HepG2 (cell line): Measurements from ENCODE around the gene SPDYE6. TPM values are rescaled to one million over a fixed set of nuclear protein-coding genes. Genes with fewer than 3 reads are reported as not detected.

Experiments
- ATAC-seq: fragments of 200-7000 bp; cut with Tn5 transposase; 3 replicates; pipeline ENCODE4 v1.9.1; 2020; ENCODE audit warnings: mild to moderate bottlenecking, moderate library complexity
- BruUV-seq: library from RNA; stranded (reverse); fragments of 400-500 nt; replicated peaks from 2 replicates; lab custom pipeline; 2021; lab: Mats Ljungman, UMichigan
- CTCF ChIA-PET: fragments of 300-600 bp; formaldehyde crosslinking; extraction: SDS; loops from one replicate; lab custom pipeline; 2021; ENCODE audit warnings: low total read pairs, inconsistent platforms, low intra/inter-chr PET ratio; lab: Yijun Ruan, JAX
- POLR2A ChIA-PET: fragments of 350-600 bp; sonication (Branson Sonifier 250); formaldehyde crosslinking; loops from one replicate; lab custom pipeline; 2020; ENCODE audit warnings: antibody characterized with exemption, inconsistent platforms; lab: Yijun Ruan, JAX
- DNase-seq: peaks from one replicate; pipeline ENCODE4 v3.0.0-alpha.2; 2015; ENCODE audit warnings: low spot score
- FAIRE-seq: peaks from 3 replicates; lab custom pipeline; 2011; peaks lifted over from hg19 to GRCh38; lab: Jason Lieb, UNC
- H2AFZ ChIP-seq: one replicate; pipeline ENCODE4 v1.6.1; 2011; ENCODE audit warnings: low read length, inconsistent platforms
- H3K27ac ChIP-seq: fragments of 300-600 bp; 3 replicates; pipeline ENCODE4 v1.8.0; 2011; ENCODE audit warnings: mixed run types, mild to moderate bottlenecking, mixed read lengths, low read length, inconsistent platforms; ENCODE audit not compliant: insufficient read depth; ENCODE audit errors: extremely low read length
- H3K27me3 ChIP-seq, 2 experiments: fragments of 200-600 bp in 1 of 2; 2 replicates in 1 of 2; 3 replicates in 1 of 2; pipeline versions ENCODE4 v1.6.0 to v1.8.0; 2011; ENCODE audit warnings: low read length in 2 of 2, mild to moderate bottlenecking in 2 of 2, moderate library complexity in 2 of 2, inconsistent platforms in 1 of 2; ENCODE audit not compliant: insufficient read depth in 2 of 2, control insufficient read depth in 1 of 2
- H3K36me3 ChIP-seq, 2 experiments: fragments of 200-600 bp in 1 of 2; replicated peaks in 1 of 2; 2 replicates in 1 of 2; 3 replicates in 1 of 2; pipeline versions ENCODE4 v1.5.1 to v1.8.0; 2011; ENCODE audit warnings: low read length in 2 of 2, inconsistent platforms in 1 of 2; ENCODE audit not compliant: insufficient read depth in 2 of 2, control insufficient read depth in 1 of 2
- H3K4me1 ChIP-seq: 2 replicates; pipeline ENCODE4 v1.5.1; 2012; ENCODE audit warnings: low read length, inconsistent platforms; ENCODE audit not compliant: insufficient read depth
- H3K4me2 ChIP-seq: 2 replicates; pipeline ENCODE4 v1.6.0; 2011; ENCODE audit warnings: low read depth, low read length, inconsistent platforms
- H3K4me3 ChIP-seq, 3 experiments: fragments of 200-600 bp in 1 of 3; sonication (generic), shearing (Covaris generic) in 1 of 3; replicated peaks in 1 of 3; 2 replicates each; pipeline ENCODE4 v1.5.1; 2011 to 2016; ENCODE audit warnings: low read length in 3 of 3, inconsistent platforms in 2 of 3, low read depth in 2 of 3, mild to moderate bottlenecking in 2 of 3, control low read depth in 1 of 3, mixed read lengths in 1 of 3; ENCODE audit not compliant: insufficient read depth in 1 of 3
- H3K79me2 ChIP-seq: one replicate; pipeline ENCODE4 v1.6.1; 2011; ENCODE audit warnings: low read length, inconsistent platforms; ENCODE audit not compliant: insufficient read depth
- H3K9ac ChIP-seq: 2 replicates; pipeline ENCODE4 v1.6.0; 2011; ENCODE audit warnings: mild to moderate bottlenecking, low read depth, low read length, inconsistent platforms; ENCODE audit not compliant: insufficient read depth
- H3K9me3 ChIP-seq: 2 replicates; pipeline ENCODE4 v1.5.1; 2012; ENCODE audit warnings: mild to moderate bottlenecking, low read length
- H4K20me1 ChIP-seq: 2 replicates; pipeline ENCODE4 v1.6.0; 2011; ENCODE audit warnings: inconsistent platforms, mild to moderate bottlenecking, low read length, moderate library complexity; ENCODE audit not compliant: insufficient read depth
- SKIL ChIP-seq: sonication (generic); formaldehyde crosslinking; IDR thresholded peaks from 2 replicates; pipeline ENCODE4 v1.8.0; 2022; ENCODE audit warnings: missing genetic modification reagents, mild to moderate bottlenecking, moderate library complexity, borderline replicate concordance
- TCF7 ChIP-seq: sonication (generic); IDR thresholded peaks from 2 replicates; pipeline ENCODE4 v1.6.1; 2016; ENCODE audit warnings: antibody characterized with exemption, low read depth
- ZNF570 ChIP-seq: sonication (generic); formaldehyde crosslinking; IDR thresholded peaks from 2 replicates; pipeline ENCODE4 v1.4.0; 2020; ENCODE audit warnings: mild to moderate bottlenecking, missing genetic modification reagents, borderline replicate concordance
- ZNF629 ChIP-seq: sonication (generic); formaldehyde crosslinking; conservative IDR thresholded peaks from 2 replicates; pipeline ENCODE4 v1.5.0; 2020; ENCODE audit warnings: missing genetic modification reagents
- WGBS: methylation state at CpG from one replicate; pipeline ENCODE4 v1.1.6; 2017; ENCODE audit warnings: low lambda C conversion rate; 5-methylcytosine and 5-hydroxymethylcytosine counted together
- in situ Hi-C: cut with HindIII; loops from 2 replicates; pipeline ENCODE4 v1.10.0; 2017; ENCODE audit warnings: low pct_unique_long_range_greater_than_20kb; ENCODE audit not compliant: extremely low pct_ligation_motif_present
- intact Hi-C: fragments of 100-400 bp; cut with micrococcal nuclease; formaldehyde crosslinking; loops from one replicate; pipeline ENCODE4 v1.10.0; 2022; ENCODE audit not compliant: unreplicated experiment
- polyA plus RNA-seq, 8 experiments: library from polyadenylated mRNA; depleted of rRNA in 3 of 8; stranded (reverse) in 7 of 8; unstranded in 1 of 8; fragments of >200 nt; fragmentation: Illumina TruSeq in 4 of 8; extraction: Trizol in 4 of 8; gene quantifications; 2 replicates each; pipeline versions ENCODE4 v1.2.1 to v1.2.3, GENCODE V29; 2011 to 2016; ENCODE audit warnings: low read depth in 4 of 8, missing spikeins in 1 of 8, mixed read lengths in 1 of 8; ENCODE audit not compliant: insufficient read depth in 1 of 8
- total RNA-seq, 5 experiments: library from RNA; depleted of rRNA; stranded (reverse); fragments of >200 nt; fragmentation: Illumina TruSeq; extraction: Trizol; gene quantifications; 2 replicates each; pipeline ENCODE4 v1.2.3, GENCODE V29; 2016; ENCODE audit warnings: low read depth in 1 of 5

The SPDYE6 gene
- total and polyA plus RNA-seq, 2 of the 13 experiments (the other 11 are each of a cell fraction or from before 2014, with no cell fraction given), result 0.07 TPM; not detected in 1

GRCh38 chr7:102403563-102403962 lies 47.3 kb upstream of the SPDYE6 start:
- ATAC-seq (no peak), FAIRE-seq (no peak), DNase-seq (no peak)
- no peaks in the 10 kb centered on the region for H3K9me3 ChIP-seq
- H3K79me2 ChIP-seq, result no peaks in the 10 kb centered on the region
- WGBS, result 100% methylated on average over 3 of the region's 3 CpGs
- ChIA-PET CTCF (no interaction called here), POLR2A (no interaction called here)
- peaks cover 28 to 79% of the 10 kb centered on the region in 2 experiments for H3K36me3 ChIP-seq
- H3K27ac ChIP-seq, result peak overlapping the region; percentile 39
- H3K9ac ChIP-seq, result no peak overlapping the region
- no TSS peak for BruUV-seq
- peaks cover 14% of the 10 kb centered on the region; the same call in 1 of the 2 replicates for H3K4me1 ChIP-seq
- no peaks in the 10 kb centered on the region for H3K27me3 ChIP-seq
- no peak overlapping the region for H3K4me3 ChIP-seq
- no peak overlapping the region for H3K4me2 ChIP-seq
- H4K20me1 ChIP-seq, result 0 out of 2 replicates have a peak, but pooled peaks cover 6% of the 10 kb centered on the region
- in situ Hi-C loops, result no loop called here
- H2AFZ ChIP-seq, result no peak overlapping the region
- intact Hi-C loops, result no loop called here
- no peak for TF ChIP-seq SKIL (CRISPR knock-in tag)
- peak; percentile 68 for TF ChIP-seq ZNF629 (CRISPR knock-in tag)
- TF ChIP-seq TCF7, result no peak

DNA sequence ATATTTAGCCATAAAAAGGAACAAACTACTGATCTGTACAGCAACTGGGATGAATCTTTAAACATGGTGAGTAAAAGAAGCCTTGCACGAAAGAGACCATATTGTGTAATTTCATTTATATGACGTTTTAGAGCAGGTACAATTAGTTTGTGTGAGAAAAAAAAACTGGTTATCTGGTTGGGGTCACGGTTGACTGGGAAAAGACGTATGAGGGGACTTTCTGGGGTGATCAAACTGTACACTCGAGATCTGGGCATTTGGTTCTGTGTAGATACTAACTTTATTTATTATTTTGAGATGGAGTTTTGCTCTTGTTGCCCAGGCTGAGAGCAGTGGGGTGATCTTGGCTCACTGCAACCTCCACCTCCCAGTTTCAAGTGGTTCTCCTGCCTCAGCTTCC lies 44.1 kb upstream of the SPDYE6 start:
- Histone ChIP-seq H3K9ac (no peak overlapping the region), H3K4me3 (no peak overlapping the region), H3K79me2 (peaks cover 9% of the 10 kb centered on the region), H4K20me1 (no peaks in the 10 kb centered on the region), H3K4me1 (peaks cover 29% of the 10 kb centered on the region), H3K9me3 (no peaks in the 10 kb centered on the region)
- WGBS, result 98% methylated on average over 5 of the region's 5 CpGs
- no TSS peak for BruUV-seq
- no peak for TF ChIP-seq ZNF570 (CRISPR knock-in tag)
- TF ChIP-seq, all 625 proteins: peak for 0
- ChIA-PET POLR2A (no interaction called here), CTCF (no interaction called here)
- DNase-seq, result no peak
- in situ Hi-C loops, result no loop called here
- H3K27ac ChIP-seq, result no peak overlapping the region
- intact Hi-C loops, result no loop called here
- no peak for FAIRE-seq
- no peak overlapping the region for H2AFZ ChIP-seq
- H3K36me3 ChIP-seq, result peaks cover 11 to 50% of the 10 kb centered on the region in 2 experiments; a peak in 4 of 5 replicates
- no peaks in the 10 kb centered on the region for H3K27me3 ChIP-seq
- ATAC-seq, result no peak
- no peak overlapping the region for H3K4me2 ChIP-seq
